ENCODE measurements around the gene HAX1. TPM values are rescaled to one million over a fixed set of nuclear protein-coding genes. Genes with fewer than 3 reads are reported as not detected.
"Not testable (repeated sequence)": the region's sequence is repeated elsewhere in the genome, so short reads cannot be mapped to it uniquely, and the experiment has no call there.

Gene HAX1
- total RNA-seq (100 to 1,000 TPM; 112 to 118 TPM), polyA plus RNA-seq (100 to 1,000 TPM; 165 to 170 (median 169) TPM), total RNA-seq (75.7 to 161 (median 92.1) reads per million in 6 experiments)

- H3K9me3 Mint-ChIP-seq: no peaks in the 10 kb centered on the region
- H3K27ac Mint-ChIP-seq: peak within 1 kb of the TSS; percentile 97 to 99 (median 99)
- H3K36me3 Mint-ChIP-seq: peaks cover 4 to 57% (median 16%) of the 10 kb centered on the region in 3 donors
- H3K4me1 Mint-ChIP-seq: peaks cover 12 to 40% (median 37%) of the 10 kb centered on the region in 4 donors
- POLR2A ChIA-PET: interaction anchor here (0.6 to 4.4 kb wide), 29 partner anchors 10 to 1661 kb away, joined by 3 to 26 read pairs (median 5); partner anchors contain the start of genes CREB3L4, DENND4B, JTB and RPS27
- ATAC-seq (peak; percentile 90 to 91), DNase-seq (peak; percentile 80 to 98 (median 96))
- H3K4me3 Mint-ChIP-seq: peak within 1 kb of the TSS; percentile 94 to 99 (median 96)
- H3K27me3 Mint-ChIP-seq: no peaks in the 10 kb centered on the region
Measured at GRCh38 chr1:154272217-154272998, at the start of gene HAX1. HAX1 (plus strand) TSS chr1:154272629; CDS start chr1:154272724, 95 bp downstream.

- DNase-seq: no peak
- peaks cover 0 to 53% (median 14%) of the 10 kb centered on the region in 3 donors for H3K36me3 Mint-ChIP-seq
- H3K27me3 Mint-ChIP-seq: peaks cover 0 to 2% (median 0%) of the 10 kb centered on the region in 5 donors
- H3K4me3 Mint-ChIP-seq: peak overlapping the region; percentile 31 to 99 (median 94)
- H3K27ac Mint-ChIP-seq: peak overlapping the region; percentile 83 to 100 (median 100)
- POLR2A ChIA-PET: no interaction called here
- no peak for ATAC-seq
- H3K4me1 Mint-ChIP-seq: peaks cover 50 to 87% (median 79%) of the 10 kb centered on the region in 4 donors
- no peaks in the 10 kb centered on the region for H3K9me3 Mint-ChIP-seq
Measured at GRCh38 chr1:154222918-154223317, 49.5 kb upstream of the HAX1 start.

- no peak for ATAC-seq
- Mint-ChIP-seq H3K4me3 (peak overlapping the region in 7 of 10 donors; percentile 16 to 99 (median 83)), H3K27me3 (peaks cover 0 to 2% (median 0%) of the 10 kb centered on the region in 5 donors), H3K4me1 (peaks cover 46 to 80% (median 74%) of the 10 kb centered on the region in 4 donors), H3K9me3 (no peaks in the 10 kb centered on the region), H3K27ac (peak overlapping the region; percentile 13 to 100 (median 100)), H3K36me3 (peaks cover 0 to 53% (median 10%) of the 10 kb centered on the region in 3 donors)
- DNase-seq: no peak
- POLR2A ChIA-PET: interaction anchor here (0.5 kb wide), 1 partner anchor 48 kb away, joined by 5 read pairs; no protein-coding TSS in a partner anchor
Measured at GRCh38 chr1:154223621-154224020, 48.8 kb upstream of the HAX1 start.

- Mint-ChIP-seq H3K4me3 (peak overlapping the region in 2 of 10 donors; percentile 23 to 30), H3K9me3 (no peaks in the 10 kb centered on the region), H3K27ac (peak overlapping the region in 9 of 10 donors; percentile 7 to 99 (median 60)), H3K36me3 (peaks cover 0 to 60% (median 6%) of the 10 kb centered on the region in 3 donors), H3K4me1 (peaks cover 36 to 65% (median 61%) of the 10 kb centered on the region in 4 donors), H3K27me3 (peaks cover 0 to 2% (median 0%) of the 10 kb centered on the region in 5 donors)
- ATAC-seq (no peak), DNase-seq (no peak)
- POLR2A ChIA-PET: interaction anchor here (0.5 to 0.7 kb wide), 2 partner anchors 28 to 53 kb away, joined by 3 read pairs; no protein-coding TSS in a partner anchor
Measured at GRCh38 chr1:154225370-154225769, 47.1 kb upstream of the HAX1 start.

- not testable (repeated sequence) for DNase-seq, H3K9me3 Mint-ChIP-seq, H3K27me3 Mint-ChIP-seq, H3K4me3 Mint-ChIP-seq, ATAC-seq
- Mint-ChIP-seq H3K4me1 (peaks cover 12 to 27% (median 13%) of the 10 kb centered on the region in 4 donors), H3K27ac (peak overlapping the region in 1 of 10 donors; percentile 22), H3K36me3 (peaks cover 0 to 95% (median 11%) of the 10 kb centered on the region in 3 donors)
- POLR2A ChIA-PET: interaction anchor here (0.6 kb wide), 1 partner anchor 32 kb away, joined by 3 read pairs; no protein-coding TSS in a partner anchor
Measured at GRCh38 chr1:154231112-154231511, 41.3 kb upstream of the HAX1 start.

- H3K9me3 Mint-ChIP-seq, POLR2A ChIA-PET, H3K27me3 Mint-ChIP-seq, DNase-seq, H3K4me3 Mint-ChIP-seq, ATAC-seq: not testable (repeated sequence)
- peak overlapping the region in 4 of 10 donors; percentile 35 to 80 (median 60) for H3K27ac Mint-ChIP-seq
- peaks cover 0 to 19% (median 6%) of the 10 kb centered on the region in 4 donors for H3K4me1 Mint-ChIP-seq
- peaks cover 0 to 95% (median 9%) of the 10 kb centered on the region in 3 donors for H3K36me3 Mint-ChIP-seq
Measured at GRCh38 chr1:154233127-154233526, 39.3 kb upstream of the HAX1 start.

- no peaks in the 10 kb centered on the region for H3K27me3 Mint-ChIP-seq
- no peak for DNase-seq
- no peak for ATAC-seq
- no peak overlapping the region for H3K4me3 Mint-ChIP-seq
- peaks cover 15 to 39% (median 21%) of the 10 kb centered on the region in 4 donors for H3K4me1 Mint-ChIP-seq
- peaks cover 4 to 96% (median 20%) of the 10 kb centered on the region in 3 donors for H3K36me3 Mint-ChIP-seq
- no peaks in the 10 kb centered on the region for H3K9me3 Mint-ChIP-seq
- peak overlapping the region in 6 of 10 donors; percentile 12 to 83 (median 67) for H3K27ac Mint-ChIP-seq
- POLR2A ChIA-PET: no interaction called here
Measured at GRCh38 chr1:154236855-154237254, 35.6 kb upstream of the HAX1 start.

GRCh38 chr1:154237435-154237834 is 35.0 kb upstream of the HAX1 start:
- Mint-ChIP-seq H3K27ac (peak overlapping the region in 4 of 10 donors; percentile 3 to 54 (median 51)), H3K4me1 (peaks cover 21 to 42% (median 25%) of the 10 kb centered on the region in 4 donors), H3K27me3 (no peaks in the 10 kb centered on the region), H3K9me3 (no peaks in the 10 kb centered on the region), H3K36me3 (peaks cover 4 to 96% (median 20%) of the 10 kb centered on the region in 3 donors), H3K4me3 (no peak overlapping the region)
- POLR2A ChIA-PET: no interaction called here
- DNase-seq (no peak), ATAC-seq (no peak)

- Mint-ChIP-seq H3K9me3 (no peaks in the 10 kb centered on the region), H3K27me3 (no peaks in the 10 kb centered on the region), H3K27ac (peak overlapping the region in 8 of 10 donors; percentile 2 to 63 (median 51)), H3K4me3 (no peak overlapping the region), H3K36me3 (peaks cover 4 to 96% (median 25%) of the 10 kb centered on the region in 3 donors), H3K4me1 (peaks cover 21 to 44% (median 26%) of the 10 kb centered on the region in 4 donors)
- POLR2A ChIA-PET: interaction anchor here (1.0 kb wide), 1 partner anchor 16 kb away, joined by 3 read pairs; no protein-coding TSS in a partner anchor
- ATAC-seq (no peak), DNase-seq (no peak)
Measured at GRCh38 chr1:154237880-154238506, 34.4 kb upstream of the HAX1 start.

GRCh38 chr1:154239491-154239890 is 32.9 kb upstream of the HAX1 start:
- Mint-ChIP-seq H3K27me3 (no peaks in the 10 kb centered on the region), H3K27ac (peak overlapping the region in 9 of 10 donors; percentile 5 to 74 (median 39)), H3K9me3 (no peaks in the 10 kb centered on the region), H3K4me3 (no peak overlapping the region), H3K36me3 (peaks cover 4 to 98% (median 30%) of the 10 kb centered on the region in 3 donors), H3K4me1 (peaks cover 21 to 42% (median 26%) of the 10 kb centered on the region in 4 donors)
- POLR2A ChIA-PET: no interaction called here
- DNase-seq (no peak), ATAC-seq (no peak)

- Mint-ChIP-seq H3K4me1 (peaks cover 20 to 41% (median 26%) of the 10 kb centered on the region in 4 donors), H3K27ac (peak overlapping the region; percentile 0 to 90 (median 34)), H3K9me3 (no peaks in the 10 kb centered on the region), H3K4me3 (no peak overlapping the region), H3K36me3 (peaks cover 4 to 97% (median 28%) of the 10 kb centered on the region in 3 donors), H3K27me3 (no peaks in the 10 kb centered on the region)
- POLR2A ChIA-PET: no interaction called here
- ATAC-seq: no peak
- DNase-seq: no peak
Measured at GRCh38 chr1:154240294-154240833, 32.1 kb upstream of the HAX1 start.
